Measurements from ENCODE around the gene ZNF385A.
"Not testable (repeated sequence)": the region's sequence is repeated elsewhere in the genome, so short reads cannot be mapped to it uniquely, and the experiment has no call there.

ZNF385A gene

DNA sequence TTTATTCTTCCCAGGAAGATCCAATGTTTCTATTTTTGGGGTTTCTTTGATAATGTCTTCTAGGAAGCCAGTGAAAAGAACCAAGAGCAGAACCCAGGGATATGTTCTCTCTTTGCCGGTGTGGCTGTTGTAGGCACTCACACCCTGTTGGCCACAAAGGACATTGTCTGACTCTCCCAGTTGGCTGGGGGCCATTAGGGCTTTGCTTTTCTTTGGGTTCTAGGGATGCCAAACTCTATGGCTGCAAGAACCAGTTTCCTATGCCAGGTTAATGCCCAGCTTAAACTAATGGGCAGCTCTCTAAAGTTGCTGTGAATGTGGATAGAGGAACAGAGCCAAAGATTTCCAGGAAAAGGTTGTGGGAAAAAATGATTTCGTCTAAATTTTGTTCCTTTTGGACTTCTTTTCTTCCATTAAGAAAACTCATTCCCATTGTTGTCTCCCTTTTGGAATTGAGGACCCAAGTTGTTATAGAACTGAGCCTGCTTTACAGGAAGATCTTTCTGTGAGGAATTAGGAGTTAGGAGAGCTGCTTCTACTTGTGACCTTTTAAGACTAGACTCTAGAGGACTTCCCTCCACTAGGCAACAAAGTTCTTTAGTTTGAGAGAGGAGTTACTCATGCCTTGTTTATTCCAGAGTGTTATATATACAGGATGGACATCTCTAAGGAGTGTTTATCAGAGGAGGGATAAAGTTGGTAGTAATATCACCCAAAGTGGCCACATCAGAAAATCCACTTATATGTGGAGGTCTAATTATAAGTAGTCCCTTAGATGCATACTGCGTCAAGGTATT, 46.5 kb downstream of the ZNF385A start:
- no peak for DNase-seq (ENCODE audit: low read depth, low spot score)
- Histone ChIP-seq H3K9me3 (ENCODE audit: control insufficient read depth, insufficient read depth, low read length) (no peaks in the 10 kb centered on the region), H3K4me3 (ENCODE audit: low read length) (no peak overlapping the region), H3K27me3 (ENCODE audit: control insufficient read depth, insufficient read depth, low read length) (no peaks in the 10 kb centered on the region), H3K4me1 (ENCODE audit: control insufficient read depth, insufficient read depth, low read length) (no peaks in the 10 kb centered on the region), H3K36me3 (ENCODE audit: control insufficient read depth, insufficient read depth, low read length) (peaks cover 3% of the 10 kb centered on the region; the same call in 1 of the 2 replicates), H3K27ac (ENCODE audit: low read length) (no peak overlapping the region)
- WGBS (ENCODE audit: insufficient coverage, insufficient read length) = no CpG with 5 or more reads among the region's 3 CpGs

DNA sequence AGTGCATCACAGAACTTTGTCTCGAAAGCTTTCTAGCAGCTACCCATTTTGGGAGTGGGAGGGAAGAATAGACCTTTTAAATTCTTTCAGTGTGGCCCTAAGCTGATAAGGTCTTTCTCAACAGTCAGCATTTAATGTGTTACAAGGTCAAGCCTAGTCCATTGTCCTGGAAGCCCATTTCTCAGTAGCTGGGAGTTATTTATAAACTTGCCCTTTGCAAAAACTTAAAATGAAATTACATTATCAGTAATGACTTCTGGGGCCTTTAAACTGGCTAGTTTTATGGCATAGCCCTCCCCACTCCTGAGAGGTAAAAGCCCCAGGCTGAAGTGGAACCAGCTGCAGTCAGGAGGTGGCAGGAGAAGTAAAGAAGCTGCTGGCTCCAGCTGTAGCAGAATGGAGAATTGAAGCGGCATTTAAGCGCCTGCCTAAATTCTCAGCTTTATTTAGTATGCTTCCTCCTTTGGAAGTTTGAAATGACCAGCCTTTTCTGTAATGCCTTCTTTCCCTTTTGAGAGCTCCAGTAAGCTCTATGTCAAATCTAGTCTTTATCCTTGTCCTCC, 47.2 kb downstream of the ZNF385A start:
- Histone ChIP-seq H3K27ac (ENCODE audit: low read length) (no peak overlapping the region), H3K36me3 (ENCODE audit: control insufficient read depth, insufficient read depth, low read length) (peaks cover 3% of the 10 kb centered on the region; the same call in 1 of the 2 replicates), H3K27me3 (ENCODE audit: control insufficient read depth, insufficient read depth, low read length) (no peaks in the 10 kb centered on the region), H3K4me3 (ENCODE audit: low read length) (no peak overlapping the region), H3K4me1 (ENCODE audit: control insufficient read depth, insufficient read depth, low read length) (no peaks in the 10 kb centered on the region), H3K9me3 (ENCODE audit: control insufficient read depth, insufficient read depth, low read length) (no peaks in the 10 kb centered on the region)
- WGBS (ENCODE audit: insufficient coverage, insufficient read length) = no CpG with 5 or more reads among the region's 3 CpGs
- no peak for DNase-seq (ENCODE audit: low read depth, low spot score)

DNA sequence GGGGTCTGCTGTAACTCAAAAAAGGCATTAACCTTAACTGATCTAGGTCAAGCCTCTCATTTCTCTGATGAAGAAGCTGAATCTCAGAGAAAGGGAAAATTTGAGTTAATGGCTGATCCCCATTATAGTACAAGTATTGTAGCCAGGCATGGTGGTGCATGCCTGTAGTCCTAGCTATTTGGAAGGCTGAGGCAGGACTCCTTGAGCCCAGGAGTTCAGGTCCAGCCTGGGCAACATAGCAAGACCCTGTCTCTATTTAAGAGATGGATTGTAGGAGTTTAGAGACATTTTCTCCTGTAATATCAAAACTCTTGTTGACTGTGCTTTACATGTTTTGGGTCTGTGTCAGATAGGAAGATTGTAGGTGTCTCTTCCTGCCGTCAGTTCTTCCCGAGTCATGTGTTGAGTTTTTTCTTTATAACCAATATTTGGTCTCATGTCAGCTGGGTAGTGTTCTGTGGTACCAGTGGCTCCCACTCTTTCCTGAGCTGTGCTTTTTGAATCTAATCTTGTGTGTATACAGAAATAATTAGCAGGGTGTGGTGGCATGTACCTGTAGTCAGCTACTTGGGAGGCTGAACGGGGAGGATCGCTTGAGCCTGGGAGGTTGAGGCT, 51.0 kb downstream of the ZNF385A start:
- Histone ChIP-seq H3K27ac (ENCODE audit: low read length) (no peak overlapping the region), H3K4me1 (ENCODE audit: control insufficient read depth, insufficient read depth, low read length) (no peaks in the 10 kb centered on the region)
- no CpG with 5 or more reads among the region's 4 CpGs for whole genome bisulfite sequencing (ENCODE audit: insufficient coverage, insufficient read length)

DNA sequence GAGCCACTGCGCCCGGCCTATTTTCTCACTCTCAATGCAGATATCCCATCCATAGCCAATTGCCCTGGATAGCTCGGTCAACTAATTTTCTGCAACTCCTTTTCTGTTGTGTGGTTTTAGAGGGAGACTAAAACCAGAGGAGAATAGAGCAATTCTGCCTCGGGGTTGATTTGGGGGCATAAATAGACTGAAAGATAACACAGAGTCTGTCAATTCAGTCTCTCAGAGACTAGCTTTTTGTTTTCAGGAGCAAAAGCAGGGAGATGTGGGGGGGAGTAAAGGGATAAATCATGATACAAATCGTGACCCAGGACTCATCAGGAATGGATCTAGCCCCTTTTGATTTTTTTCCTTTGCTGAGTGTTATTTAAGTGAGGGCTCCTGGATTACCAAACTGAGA, 53.1 kb downstream of the ZNF385A start:
- no peaks in the 10 kb centered on the region for H3K36me3 ChIP-seq (ENCODE audit: control insufficient read depth, insufficient read depth, low read length)
- H3K4me1 ChIP-seq (ENCODE audit: control insufficient read depth, insufficient read depth, low read length) = no peaks in the 10 kb centered on the region
- DNase-seq (ENCODE audit: low read depth, low spot score) = no peak
- WGBS (ENCODE audit: insufficient coverage, insufficient read length) = no CpG with 5 or more reads among the region's 5 CpGs
- no peaks in the 10 kb centered on the region for H3K27me3 ChIP-seq (ENCODE audit: control insufficient read depth, insufficient read depth, low read length)
- H3K27ac ChIP-seq (ENCODE audit: low read length) = no peak overlapping the region
- no peaks in the 10 kb centered on the region for H3K9me3 ChIP-seq (ENCODE audit: control insufficient read depth, insufficient read depth, low read length)
- no peak overlapping the region for H3K4me3 ChIP-seq (ENCODE audit: low read length)

More for the DNA sequence above, 51.0 kb downstream of the ZNF385A start:
- no peak for DNase-seq (ENCODE audit: low read depth, low spot score)
- H3K27me3 ChIP-seq (ENCODE audit: control insufficient read depth, insufficient read depth, low read length) = no peaks in the 10 kb centered on the region
- H3K9me3 ChIP-seq (ENCODE audit: control insufficient read depth, insufficient read depth, low read length) = no peaks in the 10 kb centered on the region
- H3K36me3 ChIP-seq (ENCODE audit: control insufficient read depth, insufficient read depth, low read length) = no peaks in the 10 kb centered on the region
- no peak overlapping the region for H3K4me3 ChIP-seq (ENCODE audit: low read length)

DNA sequence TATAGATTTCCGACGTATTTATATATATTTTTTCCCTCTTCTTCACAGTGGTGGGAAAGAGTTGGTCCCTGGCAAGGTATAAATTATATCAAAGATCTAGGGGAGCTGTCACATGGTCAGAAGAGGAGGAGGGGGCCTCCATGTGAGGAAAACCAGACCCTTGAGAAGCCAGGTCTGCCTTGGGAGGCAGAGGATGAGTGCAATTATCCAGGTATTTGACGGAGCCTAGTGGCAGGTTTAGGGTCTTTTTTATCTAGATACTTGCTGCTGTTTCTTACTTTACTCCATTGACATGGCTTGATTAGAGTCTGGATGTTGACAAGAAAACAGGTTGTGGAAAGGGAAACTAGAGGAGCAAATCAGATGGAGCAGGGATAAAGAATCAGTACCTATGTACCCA, 54.1 kb downstream of the ZNF385A start:
- no peaks in the 10 kb centered on the region for H3K4me1 ChIP-seq (ENCODE audit: control insufficient read depth, insufficient read depth, low read length)
- H3K27ac ChIP-seq (ENCODE audit: low read length) = no peak overlapping the region
- DNase-seq (ENCODE audit: low read depth, low spot score) = no peak
- H3K9me3 ChIP-seq (ENCODE audit: control insufficient read depth, insufficient read depth, low read length) = no peaks in the 10 kb centered on the region
- no peaks in the 10 kb centered on the region for H3K36me3 ChIP-seq (ENCODE audit: control insufficient read depth, insufficient read depth, low read length)
- H3K4me3 ChIP-seq (ENCODE audit: low read length) = no peak overlapping the region
- no CpG with 5 or more reads among the region's 3 CpGs for WGBS (ENCODE audit: insufficient coverage, insufficient read length)
- no peaks in the 10 kb centered on the region for H3K27me3 ChIP-seq (ENCODE audit: control insufficient read depth, insufficient read depth, low read length)

DNA sequence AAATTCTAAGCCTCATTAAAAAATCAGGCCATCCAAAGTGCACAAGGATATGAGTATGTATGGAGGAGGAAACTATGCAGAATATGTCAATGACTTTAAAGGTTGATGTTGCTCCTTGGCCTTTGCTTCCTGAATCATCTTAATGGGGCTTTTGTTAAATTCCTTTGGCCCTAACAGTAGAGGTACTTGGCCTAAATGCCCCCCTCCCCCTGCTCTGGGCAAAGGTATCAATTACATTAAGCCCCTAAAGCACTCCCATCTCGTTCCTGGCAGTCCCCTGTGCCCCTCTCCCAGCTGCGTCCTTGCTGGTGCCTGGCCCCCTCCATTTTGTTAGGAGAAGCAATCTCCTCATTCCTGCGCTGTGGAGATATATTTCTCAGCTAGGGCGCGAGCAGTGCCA, 54.8 kb downstream of the ZNF385A start:
- H3K9me3 ChIP-seq (ENCODE audit: control insufficient read depth, insufficient read depth, low read length) = no peaks in the 10 kb centered on the region
- no peaks in the 10 kb centered on the region for H3K4me1 ChIP-seq (ENCODE audit: control insufficient read depth, insufficient read depth, low read length)
- no peak overlapping the region for H3K4me3 ChIP-seq (ENCODE audit: low read length)
- H3K27ac ChIP-seq (ENCODE audit: low read length) = no peak overlapping the region
- H3K36me3 ChIP-seq (ENCODE audit: control insufficient read depth, insufficient read depth, low read length) = no peaks in the 10 kb centered on the region
- H3K27me3 ChIP-seq (ENCODE audit: control insufficient read depth, insufficient read depth, low read length) = no peaks in the 10 kb centered on the region
- no peak for DNase-seq (ENCODE audit: low read depth, low spot score)
- no CpG with 5 or more reads among the region's 5 CpGs for WGBS (ENCODE audit: insufficient coverage, insufficient read length)

DNA sequence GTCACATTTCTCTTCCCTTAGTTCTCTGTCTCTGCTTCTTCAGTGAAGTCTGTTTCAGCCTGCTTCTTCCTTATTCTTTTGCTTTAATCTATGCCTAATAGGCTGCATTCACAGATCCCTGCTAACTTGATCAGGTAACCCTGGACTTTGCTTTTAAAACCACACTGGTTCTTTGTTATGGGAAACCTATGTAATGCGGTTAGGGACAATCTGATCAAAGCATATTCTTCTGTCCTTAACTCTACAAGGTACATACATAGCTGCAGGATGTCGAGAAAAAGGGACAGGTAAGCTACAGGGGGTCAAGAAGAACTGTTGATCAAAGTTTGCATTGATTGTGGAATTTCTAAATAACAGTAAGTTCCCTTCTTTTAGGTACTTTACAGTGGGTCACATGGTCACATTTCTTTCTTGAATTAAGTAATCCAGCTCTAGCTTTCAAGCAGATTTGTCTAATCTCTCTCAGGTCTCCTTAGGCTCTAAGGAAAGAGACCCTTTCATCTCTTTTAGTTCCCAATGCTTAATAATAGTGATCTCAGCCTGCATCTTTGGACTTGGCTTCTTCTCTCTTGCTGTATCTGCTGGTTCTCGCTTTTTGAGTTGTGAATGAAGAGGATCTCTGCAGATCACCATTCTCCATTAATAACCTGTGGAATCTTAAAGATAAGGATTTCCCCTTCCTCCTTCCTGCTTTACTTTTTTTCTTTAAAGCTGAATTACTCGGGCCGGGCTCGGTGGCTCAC, 55.8 kb downstream of the ZNF385A start:
- WGBS (ENCODE audit: insufficient coverage, insufficient read length) = no CpG with 5 or more reads among the region's 6 CpGs
- Histone ChIP-seq H3K36me3 (ENCODE audit: control insufficient read depth, insufficient read depth, low read length) (no peaks in the 10 kb centered on the region), H3K9me3 (ENCODE audit: control insufficient read depth, insufficient read depth, low read length) (no peaks in the 10 kb centered on the region), H3K27me3 (ENCODE audit: control insufficient read depth, insufficient read depth, low read length) (no peaks in the 10 kb centered on the region), H3K27ac (ENCODE audit: low read length) (no peak overlapping the region), H3K4me3 (ENCODE audit: low read length) (no peak overlapping the region), H3K4me1 (ENCODE audit: control insufficient read depth, insufficient read depth, low read length) (no peaks in the 10 kb centered on the region)
- no peak for DNase-seq (ENCODE audit: low read depth, low spot score)

DNA sequence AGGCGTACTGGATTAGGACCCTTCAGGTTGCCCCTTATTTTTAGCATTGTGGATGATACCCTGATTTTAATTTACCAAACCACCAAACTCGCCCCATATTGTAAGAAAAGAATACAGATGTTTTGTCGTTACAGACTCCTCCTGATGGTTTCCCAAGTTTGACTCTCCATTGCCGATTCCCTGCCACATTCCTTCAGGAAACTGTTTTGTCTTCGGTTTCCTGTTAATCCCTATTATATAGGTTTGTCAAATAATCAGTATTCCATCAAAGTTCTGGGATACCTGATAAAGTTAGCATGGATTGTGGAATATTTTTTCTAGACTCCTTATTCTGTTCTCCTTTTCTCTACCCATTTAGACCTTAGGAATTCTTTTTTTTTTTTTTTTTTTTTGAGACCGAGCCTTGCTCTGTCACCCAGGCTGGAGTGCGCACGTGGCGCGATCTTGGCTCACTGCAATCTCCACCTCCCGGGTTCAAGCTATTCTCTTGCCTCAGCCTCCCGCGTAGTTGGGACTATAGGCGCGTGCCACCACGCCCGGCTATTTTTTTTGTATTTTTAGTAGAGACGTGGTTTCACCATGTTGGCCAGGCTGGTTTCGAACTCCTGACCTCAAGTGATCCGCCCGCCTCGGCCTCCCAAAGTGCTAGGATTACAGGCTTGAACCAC, 59.0 kb downstream of the ZNF385A start:
- not testable (repeated sequence) for H3K27me3 ChIP-seq (ENCODE audit: control insufficient read depth, insufficient read depth, low read length); H3K27ac ChIP-seq (ENCODE audit: low read length); H3K4me1 ChIP-seq (ENCODE audit: control insufficient read depth, insufficient read depth, low read length); H3K36me3 ChIP-seq (ENCODE audit: control insufficient read depth, insufficient read depth, low read length); DNase-seq (ENCODE audit: low read depth, low spot score); H3K9me3 ChIP-seq (ENCODE audit: control insufficient read depth, insufficient read depth, low read length)
- no CpG with 5 or more reads among the region's 22 CpGs for WGBS (ENCODE audit: insufficient coverage, insufficient read length)
- H3K4me3 ChIP-seq (ENCODE audit: low read length) = peak overlapping the region; percentile 92; the same call in 1 of the 2 replicates

DNA sequence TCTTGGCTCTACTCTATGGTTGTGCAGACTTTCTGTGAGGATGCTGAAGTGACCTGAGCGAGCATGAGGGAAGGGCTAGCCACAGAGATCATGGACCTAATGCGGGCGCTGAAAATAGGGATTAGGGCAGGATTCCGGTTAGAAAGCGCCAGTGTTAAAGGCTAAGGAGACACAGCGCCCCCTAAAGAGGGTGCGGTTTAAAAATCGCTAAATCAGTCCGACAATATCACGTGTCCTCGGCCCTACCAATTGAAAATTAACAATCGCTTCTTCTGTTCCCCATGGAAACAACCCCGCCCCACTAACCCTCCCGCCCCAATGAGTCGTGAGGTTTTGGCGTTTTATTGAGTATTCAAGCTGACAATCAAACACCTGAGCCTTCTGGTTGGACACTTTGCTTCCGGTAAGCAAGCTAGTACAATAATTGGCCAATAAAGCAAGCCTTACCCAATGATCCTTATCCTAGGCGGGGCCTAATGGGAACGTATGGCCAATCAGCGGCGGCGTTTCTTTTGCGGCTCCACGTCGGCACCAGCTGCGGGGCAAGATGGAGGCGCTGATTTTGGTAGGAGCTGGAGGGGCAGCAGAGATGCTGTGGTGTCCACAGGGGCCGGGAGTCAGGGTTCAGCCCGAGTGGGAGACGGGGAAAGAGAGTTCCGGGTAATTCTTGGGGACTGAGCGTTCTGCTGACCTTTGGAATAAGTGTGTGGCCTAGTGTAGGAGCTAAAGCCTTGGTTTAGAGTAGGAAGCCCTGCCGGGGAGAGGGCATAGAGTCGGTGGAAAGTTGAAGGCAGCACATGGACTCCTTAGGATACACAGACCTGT, 59.7 kb downstream of the ZNF385A start, which contains the start of gene COPZ1:
Gene COPZ1 (plus strand): TSS at position 515 of the 825 bp plus-strand sequence. CDS start 33 bp downstream, at position 548.
- no peak within 1 kb of the TSS for H3K27ac ChIP-seq (ENCODE audit: low read length)
- peak; percentile 99 for DNase-seq (ENCODE audit: low read depth, low spot score)
- no peaks in the 10 kb centered on the region for H3K36me3 ChIP-seq (ENCODE audit: control insufficient read depth, insufficient read depth, low read length)
- H3K9me3 ChIP-seq (ENCODE audit: control insufficient read depth, insufficient read depth, low read length) = no peaks in the 10 kb centered on the region
- H3K4me1 ChIP-seq (ENCODE audit: control insufficient read depth, insufficient read depth, low read length) = no peaks in the 10 kb centered on the region
- H3K4me3 ChIP-seq (ENCODE audit: low read length) = peak within 1 kb of the TSS; percentile 92
- H3K27me3 ChIP-seq (ENCODE audit: control insufficient read depth, insufficient read depth, low read length) = no peaks in the 10 kb centered on the region
- WGBS (ENCODE audit: insufficient coverage, insufficient read length) = no CpG with 5 or more reads among the region's 34 CpGs
